Sigmoid colon (tissue), 4 donors: ENCODE results near the gene NOP16.

Source experiments
- CTCF ChIP-seq, 4 experiments: fragments of 450-650 bp in 3 of 4; fragments of 200-600 bp in 1 of 4; IDR thresholded peaks; one replicate each; pipeline ENCODE4 v1.5.1; 2016 to 2019; ENCODE audit warnings: antibody characterized with exemption in 4 of 4, mild to moderate bottlenecking in 3 of 4, moderate library complexity in 2 of 4
- EP300 ChIP-seq, 4 donors: sonication (generic); formaldehyde crosslinking; IDR thresholded peaks; one replicate each; pipeline ENCODE4 v1.6.1; 2017; ENCODE audit warnings: antibody characterized with exemption in 4 of 4
- POLR2AphosphoS5 ChIP-seq, 4 donors: sonication (generic); formaldehyde crosslinking; IDR thresholded peaks; one replicate each; pipeline ENCODE4 v1.6.1; 2017; ENCODE audit warnings: antibody characterized with exemption in 4 of 4

GRCh38 chr5:176409765-176410164 is 21.4 kb upstream of the NOP16 start:
- TF ChIP-seq CTCF (IDR thresholded peaks at IDR 0.05) (no peak), POLR2AphosphoS5 (IDR thresholded peaks at IDR 0.05) (no peak), EP300 (IDR thresholded peaks at IDR 0.05) (no peak)
